ENCODE results near the gene TMUB2.

- TF ChIP-seq CTCF (IDR thresholded peaks at IDR 0.05 in 2 of 3, conservative IDR thresholded peaks at IDR 0.05 in 1 of 3; ENCODE audit: borderline replicate concordance in 1 of 3, insufficient read depth in 1 of 3, low read depth in 2 of 3, low read length in 2 of 3) (no peak), EZH2phosphoT487 (IDR thresholded peaks at IDR 0.05; ENCODE audit: borderline replicate concordance) (no peak), RAD21 (IDR thresholded peaks at IDR 0.05; ENCODE audit: low read depth) (no peak), SIN3A (IDR thresholded peaks at IDR 0.05; ENCODE audit: low read depth) (no peak)
These were observed 21.0 kb downstream of the TMUB2 start for GRCh38 chr17:44207743-44208142.
